IMR-90 (cell line): ENCODE measurements around the gene COG2. TPM values are rescaled to one million over a fixed set of nuclear protein-coding genes. Genes with fewer than 3 reads are reported as not detected.

Experiments used
- ATAC-seq: fragments of 200-7000 bp; cut with Tn5 transposase; 2 replicates; pipeline ENCODE4 v1.9.1; 2020; ENCODE audit warnings: low read depth, mild to moderate bottlenecking, moderate library complexity
- BruUV-seq: library from RNA; stranded (reverse); fragments of 400-500 nt; replicated peaks from 2 replicates; lab custom pipeline; 2021; lab: Mats Ljungman, UMichigan
- CTCF ChIA-PET: fragments of 300-600 bp; formaldehyde crosslinking; extraction: SDS; loops from one replicate; lab custom pipeline; 2021; ENCODE audit warnings: antibody characterized with exemption; lab: Yijun Ruan, JAX
- POLR2A ChIA-PET: fragments of 300-600 bp; sonication (Branson Sonifier 250); formaldehyde crosslinking; loops from one replicate; lab custom pipeline; 2022; ENCODE audit warnings: antibody characterized with exemption; ENCODE audit not compliant: unreplicated experiment; lab: Charles Lee
- DNase-seq: peaks from one replicate; pipeline ENCODE4 v3.0.0; 2013
- H2AFZ ChIP-seq: replicated peaks from 2 replicates; pipeline ENCODE3; 2013; ENCODE audit warnings: low read length, mild to moderate bottlenecking; ENCODE audit not compliant: poor library complexity
- H2AK5ac ChIP-seq: 2 replicates; pipeline ENCODE4 v1.6.1; 2013; ENCODE audit warnings: low read depth, low read length, inconsistent platforms
- H2AK9ac ChIP-seq: replicated peaks from 2 replicates; pipeline ENCODE3; 2013; ENCODE audit warnings: mild to moderate bottlenecking, low read depth, low read length, moderate library complexity; ENCODE audit not compliant: poor library complexity
- H2BK120ac ChIP-seq: 2 replicates; pipeline ENCODE4 v1.6.1; 2013; ENCODE audit warnings: low read depth, low read length, inconsistent platforms
- H2BK15ac ChIP-seq: 3 replicates; pipeline ENCODE4 v1.6.1; 2013; ENCODE audit warnings: low read depth, low read length, inconsistent platforms
- H2BK20ac ChIP-seq: 2 replicates; pipeline ENCODE4 v1.6.1; 2013; ENCODE audit warnings: low read depth, mild to moderate bottlenecking, inconsistent platforms, low read length, moderate library complexity
- H2BK5ac ChIP-seq: 2 replicates; pipeline ENCODE4 v1.6.1; 2013; ENCODE audit warnings: mild to moderate bottlenecking, low read depth, low read length, inconsistent platforms; ENCODE audit not compliant: poor library complexity, severe bottlenecking
- H3K14ac ChIP-seq: replicated peaks from 2 replicates; pipeline ENCODE4 v1.6.1; 2013; ENCODE audit warnings: low read depth, low read length, inconsistent platforms
- H3K18ac ChIP-seq: 2 replicates; pipeline ENCODE4 v1.6.1; 2013; ENCODE audit warnings: low read depth, low read length, control low read depth
- H3K23ac ChIP-seq: 2 replicates; pipeline ENCODE4 v1.6.1; 2013; ENCODE audit warnings: low read depth, low read length, inconsistent platforms
- H3K27ac ChIP-seq: 2 replicates; pipeline ENCODE4 v1.5.1; 2013; ENCODE audit warnings: mild to moderate bottlenecking, control low read depth, low read length; ENCODE audit not compliant: insufficient read depth
- H3K27me3 ChIP-seq: 2 replicates; pipeline ENCODE4 v1.6.1; 2013; ENCODE audit warnings: low read length; ENCODE audit not compliant: control insufficient read depth, insufficient read depth
- H3K36me3 ChIP-seq: 2 replicates; pipeline ENCODE4 v1.6.1; 2013; ENCODE audit warnings: low read length, mixed read lengths; ENCODE audit not compliant: control insufficient read depth, insufficient read depth
- H3K4ac ChIP-seq: 2 replicates; pipeline ENCODE4 v1.6.1; 2013; ENCODE audit warnings: low read depth, low read length, inconsistent platforms
- H3K4me1 ChIP-seq: 2 replicates; pipeline ENCODE4 v1.6.1; 2013; ENCODE audit warnings: low read length, mixed read lengths; ENCODE audit not compliant: control insufficient read depth, insufficient read depth
- H3K4me2 ChIP-seq: 2 replicates; pipeline ENCODE4 v1.6.1; 2013; ENCODE audit warnings: low read depth, mild to moderate bottlenecking, control low read depth, low read length, moderate library complexity
- H3K4me3 ChIP-seq: 2 replicates; pipeline ENCODE4 v1.5.1; 2013; ENCODE audit warnings: low read depth, mild to moderate bottlenecking, control low read depth, low read length, moderate library complexity; ENCODE audit not compliant: insufficient read depth
- H3K56ac ChIP-seq: 2 replicates; pipeline ENCODE4 v1.6.1; 2013; ENCODE audit warnings: low read length, inconsistent platforms; ENCODE audit not compliant: insufficient read depth; ENCODE audit errors: extremely low read depth
- H3K79me1 ChIP-seq, 2 experiments: 2 replicates each; pipeline ENCODE4 v1.6.1; 2013; ENCODE audit warnings: low read length in 2 of 2, inconsistent platforms in 1 of 2, low read depth in 1 of 2
- H3K9ac ChIP-seq: 2 replicates; pipeline ENCODE4 v1.6.1; 2013; ENCODE audit warnings: low read depth, low read length, control low read depth
- H3K9me1 ChIP-seq: 2 replicates; pipeline ENCODE4 v1.6.1; 2013; ENCODE audit warnings: low read length, inconsistent platforms; ENCODE audit not compliant: insufficient read depth
- H3K9me3 ChIP-seq: 2 replicates; pipeline ENCODE4 v1.6.1; 2013; ENCODE audit warnings: low read length; ENCODE audit not compliant: control insufficient read depth, insufficient read depth
- H4K20me1 ChIP-seq: 2 replicates; pipeline ENCODE4 v1.6.1; 2013; ENCODE audit warnings: low read length, inconsistent platforms; ENCODE audit not compliant: insufficient read depth
- H4K5ac ChIP-seq: 2 replicates; pipeline ENCODE4 v1.6.1; 2013; ENCODE audit warnings: mild to moderate bottlenecking, low read depth, low read length, control low read depth
- H4K8ac ChIP-seq, 2 experiments: 2 replicates each; pipeline ENCODE4 v1.6.1; 2013; ENCODE audit warnings: low read depth in 2 of 2, low read length in 2 of 2, control low read depth in 1 of 2, inconsistent platforms in 1 of 2
- H4K91ac ChIP-seq: 2 replicates; pipeline ENCODE4 v1.6.1; 2013; ENCODE audit warnings: low read depth, low read length, inconsistent platforms; ENCODE audit not compliant: insufficient read depth
- BHLHE40 ChIP-seq: fragments of 150-350 bp; IDR thresholded peaks from 2 replicates; pipeline ENCODE4 v1.6.1; 2016; ENCODE audit warnings: mild to moderate bottlenecking, low read depth, low read length
- MXI1 ChIP-seq: IDR thresholded peaks from 2 replicates; pipeline ENCODE4 v1.6.1; 2012; ENCODE audit warnings: low read depth, mild to moderate bottlenecking, low read length, moderate library complexity, borderline replicate concordance
- RFX5 ChIP-seq: IDR thresholded peaks from 2 replicates; pipeline ENCODE4 v1.8.0; 2012; ENCODE audit warnings: low read depth, mild to moderate bottlenecking, low read length, moderate library complexity
- WGBS, 2 experiments: methylation state at CpG; one replicate each; pipeline versions ENCODE4 v1.1.5 to v1.1.7; 2013; ENCODE audit warnings: missing lambda C conversion rate in 2 of 2; ENCODE audit not compliant: insufficient read length in 1 of 2; ENCODE audit errors: extremely low coverage in 2 of 2; 5-methylcytosine and 5-hydroxymethylcytosine counted together
- dilution Hi-C: fragments of 300-500 bp; cut with HindIII; formaldehyde crosslinking; loops from one replicate; pipeline ENCODE4 v1.14.3; 2018; ENCODE audit warnings: low sequenced_read_pairs; ENCODE audit not compliant: unreplicated experiment
- in situ Hi-C: fragments of 300-500 bp; cut with MboI; formaldehyde crosslinking; loops from 3 replicates; pipeline ENCODE4 v1.14.3; 2019; ENCODE audit warnings: low sequenced_read_pairs, inconsistent platforms, mixed read lengths
- intact Hi-C: fragments of 100-400 bp; cut with micrococcal nuclease; formaldehyde crosslinking; loops from 2 replicates; pipeline ENCODE4 v1.10.0; 2022
- polyA plus RNA-seq, 3 experiments: library from polyadenylated mRNA; depleted of rRNA; stranded (reverse); fragments of >200 nt; gene quantifications; 2 replicates each; pipeline ENCODE4 v1.2.3, GENCODE V29; 2012; ENCODE audit warnings: low replicate concordance in 1 of 3
- total RNA-seq: library from RNA; depleted of rRNA; stranded (reverse); fragments of >200 nt; gene quantifications from 2 replicates; pipeline ENCODE4 v1.2.3, GENCODE V29; 2012

COG2 gene
- total and polyA plus RNA-seq, 2 of the 4 experiments (the other 2 are of a cell fraction) = 9.1 to 16.7 TPM

DNA sequence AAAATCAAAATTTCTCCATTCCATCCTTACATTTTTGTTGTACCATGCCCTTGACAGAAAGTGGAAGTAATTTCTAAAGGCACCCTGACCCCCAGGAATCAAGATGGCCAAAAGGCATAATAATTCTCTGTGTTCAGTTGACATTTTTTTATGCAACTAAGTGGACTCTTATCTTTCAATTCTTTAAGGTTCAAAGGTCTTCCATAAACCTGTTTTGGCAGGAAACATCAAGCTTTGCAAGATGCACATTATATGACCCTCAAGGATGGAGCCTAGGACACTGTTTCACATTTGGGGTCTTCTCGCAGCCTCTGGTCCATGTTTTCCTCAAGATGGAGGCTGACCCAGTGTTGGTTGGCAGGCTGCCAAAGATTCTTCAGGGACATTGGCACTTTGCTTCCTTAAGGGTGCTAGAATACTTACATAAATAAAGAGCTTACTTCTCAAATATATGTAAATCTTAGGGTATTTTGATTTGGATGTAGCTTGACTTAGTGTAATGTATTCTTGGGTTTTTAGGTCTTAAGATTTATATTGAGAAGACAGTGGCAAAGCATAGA lies 48.0 kb upstream of the COG2 start:
- Histone ChIP-seq H3K4me3 (no peak overlapping the region), H2BK20ac (no peak overlapping the region), H3K56ac (no peak overlapping the region), H3K4ac (no peak overlapping the region), H3K9me3 (no peaks in the 10 kb centered on the region), H4K20me1 (no peaks in the 10 kb centered on the region), H3K9me1 (no peaks in the 10 kb centered on the region), H3K23ac (no peak overlapping the region), H4K8ac (no peak overlapping the region), H3K18ac (no peak overlapping the region), H2AK9ac (no peak overlapping the region), H3K4me1 (no peaks in the 10 kb centered on the region), H2AK5ac (no peak overlapping the region), H3K9ac (no peak overlapping the region), H4K91ac (no peak overlapping the region), H3K36me3 (no peaks in the 10 kb centered on the region), H4K5ac (no peak overlapping the region), H3K4me2 (no peak overlapping the region), H2AFZ (no peak overlapping the region), H3K27ac (no peak overlapping the region), H2BK15ac (no peak overlapping the region), H3K79me1 (no peaks in the 10 kb centered on the region), H2BK120ac (no peak overlapping the region), H3K27me3 (no peaks in the 10 kb centered on the region; the same call in 1 of the 2 replicates), H3K14ac (no peak overlapping the region), H2BK5ac (no peak overlapping the region)
- ChIA-PET CTCF (no interaction called here), POLR2A (no interaction called here)
- dilution Hi-C loops = no loop called here
- no TSS peak for BruUV-seq
- no CpG with 5 or more reads among the region's 1 CpG for WGBS, 2 experiments
- DNase-seq (no peak), ATAC-seq (no peak)
- in situ Hi-C loops = loop anchor here (25.0 kb wide), 1 partner anchor 557 kb away; no protein-coding TSS in a partner anchor
- TF ChIP-seq MXI1 (no peak), RFX5 (no peak), BHLHE40 (no peak)
- intact Hi-C loops = no loop called here
